ENCODE results near the gene SH2B3.

GRCh38 chr12:111440152-111440551 is 34.4 kb downstream of the SH2B3 start:
- TF ChIP-seq EP300 (conservative IDR thresholded peaks at IDR 0.05; ENCODE audit: poor library complexity, severe bottlenecking), result no peak
- TF ChIP-seq, protein P1, sequence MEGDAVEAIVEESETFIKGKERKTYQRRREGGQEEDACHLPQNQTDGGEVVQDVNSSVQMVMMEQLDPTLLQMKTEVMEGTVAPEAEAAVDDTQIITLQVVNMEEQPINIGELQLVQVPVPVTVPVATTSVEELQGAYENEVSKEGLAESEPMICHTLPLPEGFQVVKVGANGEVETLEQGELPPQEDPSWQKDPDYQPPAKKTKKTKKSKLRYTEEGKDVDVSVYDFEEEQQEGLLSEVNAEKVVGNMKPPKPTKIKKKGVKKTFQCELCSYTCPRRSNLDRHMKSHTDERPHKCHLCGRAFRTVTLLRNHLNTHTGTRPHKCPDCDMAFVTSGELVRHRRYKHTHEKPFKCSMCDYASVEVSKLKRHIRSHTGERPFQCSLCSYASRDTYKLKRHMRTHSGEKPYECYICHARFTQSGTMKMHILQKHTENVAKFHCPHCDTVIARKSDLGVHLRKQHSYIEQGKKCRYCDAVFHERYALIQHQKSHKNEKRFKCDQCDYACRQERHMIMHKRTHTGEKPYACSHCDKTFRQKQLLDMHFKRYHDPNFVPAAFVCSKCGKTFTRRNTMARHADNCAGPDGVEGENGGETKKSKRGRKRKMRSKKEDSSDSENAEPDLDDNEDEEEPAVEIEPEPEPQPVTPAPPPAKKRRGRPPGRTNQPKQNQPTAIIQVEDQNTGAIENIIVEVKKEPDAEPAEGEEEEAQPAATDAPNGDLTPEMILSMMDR (IDR thresholded peaks at IDR 0.05; ENCODE audit: poor library complexity, severe bottlenecking), result no peak
- TF ChIP-seq TAF1 (IDR thresholded peaks at IDR 0.05; ENCODE audit: low read depth), result no peak
- TF ChIP-seq, protein P2, sequence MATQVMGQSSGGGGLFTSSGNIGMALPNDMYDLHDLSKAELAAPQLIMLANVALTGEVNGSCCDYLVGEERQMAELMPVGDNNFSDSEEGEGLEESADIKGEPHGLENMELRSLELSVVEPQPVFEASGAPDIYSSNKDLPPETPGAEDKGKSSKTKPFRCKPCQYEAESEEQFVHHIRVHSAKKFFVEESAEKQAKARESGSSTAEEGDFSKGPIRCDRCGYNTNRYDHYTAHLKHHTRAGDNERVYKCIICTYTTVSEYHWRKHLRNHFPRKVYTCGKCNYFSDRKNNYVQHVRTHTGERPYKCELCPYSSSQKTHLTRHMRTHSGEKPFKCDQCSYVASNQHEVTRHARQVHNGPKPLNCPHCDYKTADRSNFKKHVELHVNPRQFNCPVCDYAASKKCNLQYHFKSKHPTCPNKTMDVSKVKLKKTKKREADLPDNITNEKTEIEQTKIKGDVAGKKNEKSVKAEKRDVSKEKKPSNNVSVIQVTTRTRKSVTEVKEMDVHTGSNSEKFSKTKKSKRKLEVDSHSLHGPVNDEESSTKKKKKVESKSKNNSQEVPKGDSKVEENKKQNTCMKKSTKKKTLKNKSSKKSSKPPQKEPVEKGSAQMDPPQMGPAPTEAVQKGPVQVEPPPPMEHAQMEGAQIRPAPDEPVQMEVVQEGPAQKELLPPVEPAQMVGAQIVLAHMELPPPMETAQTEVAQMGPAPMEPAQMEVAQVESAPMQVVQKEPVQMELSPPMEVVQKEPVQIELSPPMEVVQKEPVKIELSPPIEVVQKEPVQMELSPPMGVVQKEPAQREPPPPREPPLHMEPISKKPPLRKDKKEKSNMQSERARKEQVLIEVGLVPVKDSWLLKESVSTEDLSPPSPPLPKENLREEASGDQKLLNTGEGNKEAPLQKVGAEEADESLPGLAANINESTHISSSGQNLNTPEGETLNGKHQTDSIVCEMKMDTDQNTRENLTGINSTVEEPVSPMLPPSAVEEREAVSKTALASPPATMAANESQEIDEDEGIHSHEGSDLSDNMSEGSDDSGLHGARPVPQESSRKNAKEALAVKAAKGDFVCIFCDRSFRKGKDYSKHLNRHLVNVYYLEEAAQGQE (IDR thresholded peaks at IDR 0.05; ENCODE audit: borderline replicate concordance), result no peak

All from neural cell (in vitro differentiated cells).